C1 segment of cervical spinal cord (tissue), 14 donors: ENCODE data around the gene MRGPRG.

Experiments used
- DNase-seq, 14 donors: peaks; one replicate each; lab custom pipeline; 2025; lab: John Stamatoyannopoulos, UW

MRGPRG gene

DNA sequence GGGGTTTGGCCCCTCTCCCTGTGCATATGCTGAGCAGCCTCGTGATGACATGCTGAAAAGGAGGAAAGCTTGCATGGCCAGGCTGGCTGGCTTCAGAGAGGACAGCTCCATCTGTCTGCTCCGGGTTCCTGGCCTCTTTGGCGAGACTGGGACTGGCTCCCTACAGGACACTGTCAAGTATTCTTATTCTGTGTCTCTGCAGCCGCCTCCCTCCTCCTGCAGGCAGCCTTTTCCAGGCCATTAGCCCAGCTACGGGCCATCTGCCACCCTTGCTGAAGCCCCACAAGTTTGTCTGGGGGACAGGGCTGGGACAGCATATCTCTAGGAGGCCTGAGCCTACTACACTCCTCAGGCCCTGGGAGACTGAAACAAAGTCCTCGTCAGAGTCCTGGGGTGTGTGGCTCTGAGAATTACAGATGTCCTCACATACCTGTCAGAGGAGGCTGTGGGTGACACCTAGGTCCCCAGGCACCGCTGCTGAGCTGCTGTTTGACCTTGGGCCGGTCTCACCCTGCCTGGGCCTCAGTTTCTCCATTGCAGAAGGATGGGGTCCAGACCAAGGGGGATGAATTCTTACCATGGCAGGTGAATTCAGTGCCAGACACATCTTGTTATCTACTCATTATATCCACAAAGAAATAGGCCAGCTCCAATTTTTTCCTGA lies 11.0 kb downstream of the MRGPRG start:
- peak in 2 of 14 donors; percentile 46 to 96 for DNase-seq

DNA sequence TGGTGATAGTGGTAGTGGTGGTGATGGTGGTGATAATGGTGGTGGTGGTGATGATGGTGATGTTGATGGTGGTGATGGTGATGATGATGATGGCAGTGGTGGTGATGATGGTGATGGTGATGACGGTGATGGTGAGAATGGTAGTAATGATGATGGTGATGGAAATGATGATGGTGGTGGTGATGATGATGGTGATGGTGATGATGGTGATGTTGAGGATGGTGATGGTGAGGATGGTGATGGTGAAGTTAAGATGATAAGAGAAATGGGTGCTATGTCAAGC lies 11.8 kb downstream of the MRGPRG start:
- no peak for DNase-seq

GRCh38 chr11:3206156-3206921 lies 12.3 kb downstream of the MRGPRG start:
- DNase-seq, result no peak

DNA sequence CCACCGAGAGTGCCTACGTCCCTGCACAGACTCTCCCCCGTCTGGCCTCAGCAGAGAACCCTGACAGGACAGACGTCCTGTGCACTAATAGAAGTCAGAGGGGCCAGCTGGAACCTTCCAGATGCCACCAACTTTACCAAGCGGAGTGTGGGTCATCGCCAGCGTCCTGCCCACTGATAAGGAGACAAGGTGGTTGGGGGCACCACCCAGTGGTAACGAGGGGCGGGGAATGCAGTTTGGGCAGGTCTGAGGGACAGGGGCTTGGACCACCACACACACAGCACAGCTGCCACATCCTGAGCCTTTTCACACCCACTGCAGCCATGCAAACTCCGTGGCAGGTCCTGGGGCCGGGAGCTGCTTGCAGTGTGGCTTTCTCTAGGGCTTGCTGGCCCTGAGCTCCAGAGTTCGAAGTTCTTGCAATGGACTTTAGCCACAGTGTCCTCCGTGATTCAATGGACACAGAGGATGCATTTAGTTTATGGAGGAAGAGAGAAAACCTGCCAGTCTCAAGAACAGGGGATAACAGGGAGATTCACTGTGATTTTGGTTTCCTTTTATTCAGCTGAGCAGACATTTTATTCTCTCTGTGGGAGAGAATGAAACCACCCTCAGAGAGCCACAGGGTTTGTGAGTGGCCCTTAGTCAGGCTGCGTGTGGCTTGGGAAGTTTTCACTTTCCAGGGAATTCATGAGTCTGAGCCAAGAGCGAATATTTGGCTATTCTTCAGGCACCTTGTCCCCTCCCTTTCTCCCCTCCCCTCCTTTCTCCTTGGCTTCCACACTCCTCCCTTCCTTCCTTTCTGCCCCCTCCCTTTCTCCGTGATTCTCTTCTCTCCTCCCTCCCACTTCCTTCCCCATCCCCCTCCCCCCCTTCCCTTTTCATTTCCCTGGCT lies 13.1 kb downstream of the MRGPRG start:
- DNase-seq, result no peak

- no peak for DNase-seq
Measured at GRCh38 chr11:3204141-3205015, 14.2 kb downstream of the MRGPRG start.

- DNase-seq, result no peak
Measured at GRCh38 chr11:3203221-3204043, 15.2 kb downstream of the MRGPRG start.

DNA sequence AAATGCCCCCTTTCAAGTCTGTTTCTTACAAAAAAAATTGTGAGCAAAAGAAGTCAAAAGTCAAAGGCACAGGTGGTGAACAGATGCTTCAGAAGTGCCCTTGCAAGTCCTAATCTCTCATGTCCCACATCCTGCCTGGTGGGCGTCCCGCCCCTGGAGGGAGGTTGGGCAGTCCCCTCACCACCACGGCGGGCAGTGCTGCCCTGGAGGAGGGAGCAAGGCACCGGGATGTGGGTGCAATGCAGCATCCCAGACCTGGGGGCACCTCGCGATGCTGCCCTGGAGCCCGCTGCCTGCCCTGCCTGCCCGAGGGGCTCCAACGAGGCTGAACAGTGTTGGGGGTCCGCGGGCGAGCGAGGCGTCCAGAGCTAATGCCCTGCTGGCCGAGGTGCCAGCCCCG lies 15.9 kb downstream of the MRGPRG start:
- DNase-seq, result no peak

- no peak for DNase-seq
Measured at GRCh38 chr11:3202305-3202704, 16.3 kb downstream of the MRGPRG start.

DNA sequence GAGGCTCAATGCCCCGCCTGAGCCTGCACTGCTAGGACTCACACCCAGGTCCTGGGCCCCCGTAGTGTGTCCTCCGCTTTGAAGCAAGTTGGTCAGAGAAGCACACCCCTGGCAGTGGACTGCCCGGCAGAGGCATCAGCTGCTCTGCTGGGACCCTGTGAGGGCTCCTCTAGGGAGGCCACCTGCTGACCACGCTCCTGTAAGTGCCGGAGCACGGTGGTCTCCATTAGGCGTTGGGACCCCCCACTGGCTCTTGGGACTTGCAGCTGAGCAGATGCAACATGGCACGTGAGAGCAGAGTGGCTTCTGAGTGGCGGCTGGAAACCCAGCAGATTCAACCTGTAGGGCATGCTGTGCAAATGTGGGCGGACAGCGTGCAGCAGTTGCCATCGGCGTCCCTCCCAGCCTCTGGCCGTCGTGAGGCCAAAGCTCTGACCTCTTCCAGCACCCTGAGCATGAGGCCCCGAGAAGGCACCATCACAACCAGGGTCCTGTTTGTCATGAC lies 16.9 kb downstream of the MRGPRG start:
- DNase-seq, result no peak

GRCh38 chr11:3201112-3201581 lies 17.5 kb downstream of the MRGPRG start:
- no peak for DNase-seq

- no peak for DNase-seq
Measured at GRCh38 chr11:3200388-3201111, 18.1 kb downstream of the MRGPRG start.

DNA sequence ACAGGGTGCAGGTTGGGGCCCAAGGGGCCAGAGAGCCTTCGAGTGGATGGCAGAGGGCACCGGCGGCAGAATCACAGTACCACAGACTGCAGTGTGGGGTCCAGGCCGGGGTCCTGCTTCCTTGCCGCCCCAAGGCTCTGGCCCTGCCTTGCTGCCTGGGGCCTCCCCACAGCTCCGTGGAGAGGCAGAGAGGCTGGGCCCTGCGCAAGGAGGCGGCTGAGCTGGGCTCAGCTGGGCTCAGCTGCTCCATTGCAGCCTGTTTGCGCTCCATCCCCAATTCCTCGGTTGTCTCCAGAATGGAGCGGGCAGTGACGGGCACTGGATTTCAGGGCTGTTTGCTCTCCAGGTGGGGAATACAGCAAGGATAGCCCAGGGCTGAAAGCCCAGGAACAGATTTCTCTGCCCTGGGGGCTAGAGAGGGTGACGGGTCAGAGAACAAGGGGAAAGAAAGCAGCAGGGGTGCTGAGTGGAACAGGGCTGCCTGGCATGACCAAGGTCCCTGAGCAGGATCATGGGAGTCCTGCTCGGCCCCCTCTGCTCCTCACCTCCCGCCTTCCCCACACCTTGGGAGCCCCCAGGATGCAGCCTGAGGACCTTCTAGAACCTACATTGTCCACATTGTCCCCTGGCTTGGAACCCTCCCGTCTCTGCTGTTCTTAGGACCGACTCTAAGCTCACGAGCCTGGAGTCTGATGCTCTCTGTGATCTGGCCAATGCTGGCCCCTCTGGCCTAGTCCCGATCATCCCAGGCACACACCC lies 18.9 kb downstream of the MRGPRG start:
- DNase-seq, result no peak

DNA sequence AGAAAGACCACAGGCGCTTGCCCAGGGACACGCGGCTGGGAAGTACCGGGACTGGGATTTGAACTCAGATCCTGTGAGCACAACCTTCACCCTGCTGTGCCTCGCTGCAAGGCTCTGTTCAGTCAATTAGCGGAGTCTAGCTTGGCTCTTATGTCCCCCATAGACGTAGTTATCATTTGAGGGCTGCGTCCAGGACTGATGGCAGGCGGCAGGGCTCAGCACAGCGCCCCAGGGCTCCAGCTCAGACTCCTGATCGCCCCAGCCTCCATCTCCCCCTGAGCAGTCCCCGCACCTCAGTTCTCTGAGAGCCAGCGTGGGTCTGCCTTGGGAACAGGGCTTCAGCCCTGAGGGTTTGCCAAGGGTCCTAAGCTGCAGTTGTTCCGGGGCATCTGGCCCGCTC lies 19.8 kb downstream of the MRGPRG start:
- no peak for DNase-seq

- DNase-seq, result no peak
Measured at GRCh38 chr11:3197878-3198528, 20.6 kb downstream of the MRGPRG start.

GRCh38 chr11:3197044-3197695 lies 21.4 kb downstream of the MRGPRG start:
- no peak for DNase-seq

DNA sequence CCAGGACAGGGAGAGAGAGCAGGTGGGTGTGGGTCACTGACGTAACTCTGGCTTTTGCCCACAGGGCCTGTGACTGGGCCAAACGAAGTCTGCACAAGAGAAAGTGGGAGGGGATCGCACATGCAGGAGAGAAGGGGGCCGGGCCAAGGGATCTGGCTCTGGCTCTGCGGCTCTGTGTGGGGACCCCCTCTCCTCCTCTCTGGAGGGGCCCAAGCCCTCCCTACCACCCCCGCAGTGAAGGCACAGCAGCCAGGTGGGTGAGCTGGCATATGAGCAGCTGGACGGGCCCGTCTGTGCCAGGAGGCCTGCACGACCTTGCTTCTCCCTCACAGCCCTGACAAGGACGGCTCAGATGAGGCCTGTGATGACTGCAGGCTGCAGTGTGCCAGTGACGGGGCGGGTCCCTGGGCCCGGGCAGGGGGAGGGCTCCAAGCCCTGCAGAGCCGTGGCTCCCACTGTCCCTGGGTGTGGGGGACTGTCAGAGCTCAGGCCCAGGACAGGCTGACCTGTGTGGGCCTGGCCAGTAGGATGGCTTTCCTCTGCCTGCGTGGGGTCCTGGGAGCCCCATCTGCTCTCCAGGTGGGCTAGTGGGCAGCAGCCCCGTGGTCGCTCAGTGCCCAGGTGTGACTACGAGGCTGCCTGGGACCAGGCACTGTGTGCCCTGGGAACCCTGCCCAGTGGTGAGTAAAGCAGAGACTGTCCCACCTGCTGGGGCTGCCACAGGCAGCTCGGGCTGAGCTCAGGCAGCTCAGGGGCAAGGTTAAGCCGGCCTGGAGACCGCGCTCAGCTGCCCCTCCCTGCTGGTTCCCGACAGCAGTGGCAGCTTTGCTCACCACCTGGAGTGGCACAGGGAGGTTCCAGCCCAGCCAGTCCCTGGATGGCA lies 22.2 kb downstream of the MRGPRG start:
- no peak for DNase-seq
